K562 (cell line): ENCODE data around the gene DHX40. TPM values are rescaled to one million over a fixed set of nuclear protein-coding genes. Genes with fewer than 3 reads are reported as not detected.

Source experiments
- BACH1 ChIP-seq: fragments of 200-800 bp; sonication (Bioruptor generic); IDR thresholded peaks from 2 replicates; pipeline ENCODE4 v1.6.1; 2016; ENCODE audit warnings: missing genetic modification characterization, missing compliant biosample characterization
- BRD9 ChIP-seq: fragments of 450-650 bp; IDR thresholded peaks from 2 replicates; pipeline ENCODE4 v1.6.1; 2018; ENCODE audit warnings: low read depth; ENCODE audit not compliant: partially characterized antibody
- CCNT2 ChIP-seq: IDR thresholded peaks from 2 replicates; pipeline ENCODE4 v1.6.1; 2011; ENCODE audit warnings: borderline replicate concordance, low read depth, mild to moderate bottlenecking, moderate library complexity, mixed read lengths, low read length; ENCODE audit not compliant: insufficient read length; ENCODE audit errors: extremely low read depth
- CEBPG ChIP-seq, 3 experiments: fragments of 200-800 bp in 1 of 3; sonication (Bioruptor generic) in 1 of 3; sonication (generic) in 1 of 3; formaldehyde crosslinking in 1 of 3; IDR thresholded peaks in 2 of 3; conservative IDR thresholded peaks in 1 of 3; 2 replicates each; pipeline versions ENCODE4 v1.6.1 to v1.8.0; 2016 to 2022; ENCODE audit warnings: missing compliant biosample characterization in 2 of 3, missing genetic modification characterization in 2 of 3, mild to moderate bottlenecking in 1 of 3, missing genetic modification reagents in 1 of 3
- CTBP1 ChIP-seq: fragments of 450-650 bp; IDR thresholded peaks from 2 replicates; pipeline ENCODE4 v1.6.1; 2016; ENCODE audit warnings: borderline replicate concordance
- DPF2 ChIP-seq: fragments of 450-650 bp; IDR thresholded peaks from 2 replicates; pipeline ENCODE4 v1.6.1; 2016
- EP300 ChIP-seq: IDR thresholded peaks from 2 replicates; pipeline ENCODE4 v1.6.1; 2012; ENCODE audit warnings: low read length, improper control_type of control experiment
- FOXJ3 ChIP-seq: sonication (generic); formaldehyde crosslinking; IDR thresholded peaks from 2 replicates; pipeline ENCODE4 v1.4.0; 2020; ENCODE audit warnings: mild to moderate bottlenecking, missing genetic modification reagents
- KLF1 ChIP-seq: fragments of 450-650 bp; IDR thresholded peaks from 2 replicates; pipeline ENCODE4 v1.6.1; 2016; ENCODE audit warnings: missing genetic modification characterization, missing compliant biosample characterization
- MCM2 ChIP-seq: fragments of 450-650 bp; IDR thresholded peaks from 2 replicates; pipeline ENCODE4 v1.6.1; 2017; ENCODE audit warnings: low read depth, mild to moderate bottlenecking
- NR1H2 ChIP-seq: sonication (generic); formaldehyde crosslinking; IDR thresholded peaks from 2 replicates; pipeline ENCODE4 v1.4.0; 2020; ENCODE audit warnings: mild to moderate bottlenecking, missing genetic modification reagents
- RAD51 ChIP-seq: fragments of 450-650 bp; IDR thresholded peaks from 2 replicates; pipeline ENCODE4 v1.7.1; 2016; ENCODE audit warnings: low read depth, mild to moderate bottlenecking, borderline replicate concordance
- RBM34 ChIP-seq: fragments of 200-400 bp; formaldehyde crosslinking; IDR thresholded peaks from 2 replicates; pipeline ENCODE4 v1.6.1; 2018; ENCODE audit warnings: low read length, borderline replicate concordance; ENCODE audit not compliant: insufficient read depth
- RCOR1 ChIP-seq, 2 experiments: IDR thresholded peaks; 2 replicates each; pipeline ENCODE4 v1.6.1; 2012; ENCODE audit warnings: low read depth in 2 of 2, low read length in 2 of 2, borderline replicate concordance in 1 of 2, improper control_type of control experiment in 1 of 2
- TFAP4 ChIP-seq: sonication (generic); formaldehyde crosslinking; IDR thresholded peaks from 2 replicates; pipeline ENCODE4 v1.8.0; 2022; ENCODE audit warnings: missing genetic modification reagents, mild to moderate bottlenecking, moderate library complexity, borderline replicate concordance
- TSHZ1 ChIP-seq: fragments of 250-450 bp; sonication (Bioruptor Pico); IDR thresholded peaks from 2 replicates; pipeline ENCODE4 v1.4.0; 2020; ENCODE audit warnings: mild to moderate bottlenecking, moderate library complexity
- U2AF1 ChIP-seq: fragments of 200-400 bp; formaldehyde crosslinking; optimal IDR thresholded peaks from 2 replicates; pipeline ENCODE3; 2017; ENCODE audit warnings: mild to moderate bottlenecking, low read depth, low read length, moderate library complexity
- ZBTB11 ChIP-seq, 3 experiments: fragments of 200-800 bp in 1 of 3; fragments of 250-450 bp in 1 of 3; fragments of 450-650 bp in 1 of 3; sonication (Bioruptor Pico) in 1 of 3; sonication (Bioruptor generic) in 1 of 3; formaldehyde crosslinking in 1 of 3; IDR thresholded peaks; 2 replicates each; pipeline versions ENCODE4 v1.6.1 to v1.8.0; 2016 to 2022; ENCODE audit warnings: mild to moderate bottlenecking in 2 of 3, missing genetic modification characterization in 2 of 3, missing compliant biosample characterization in 1 of 3, moderate library complexity in 1 of 3
- polyA plus RNA-seq, 8 experiments: library from polyadenylated mRNA; depleted of rRNA in 4 of 8; stranded (reverse) in 5 of 8; unstranded in 3 of 8; fragments of >200 nt; fragmentation: Nextera tagmentation in 2 of 8; fragmentation: Illumina TruSeq in 1 of 8; extraction: Ambion mirVana in 2 of 8; extraction: Trizol in 1 of 8; gene quantifications; 2 replicates each; pipeline versions ENCODE4 v1.2.1 to v1.2.3, GENCODE V29; 2011 to 2014; ENCODE audit warnings: inconsistent platforms in 1 of 8, missing spikeins in 1 of 8
- total RNA-seq, 7 experiments: library from RNA; depleted of rRNA in 6 of 7; stranded (reverse); fragments of >200 nt in 6 of 7; fragmentation: Illumina TruSeq in 2 of 7; extraction: Trizol in 2 of 7; gene quantifications; 2 replicates each; pipeline versions ENCODE4 v1.2.1 to v1.2.3, GENCODE V29; 2011 to 2021; ENCODE audit warnings: low replicate concordance in 1 of 7

The DHX40 gene
- total and polyA plus RNA-seq, 9 of the 15 experiments (the other 6 are each of a cell fraction or from before 2014, with no cell fraction given) = 7.2 to 38.6 (median 18.7) TPM

GRCh38 chr17:59547131-59547915 lies 18.1 kb upstream of the DHX40 start (continued):
- TF ChIP-seq TFAP4 (CRISPR knock-in tag) (peak; percentile 15; the same call in 1 of the 2 replicates), ZBTB11 (CRISPR knock-in tag; IDR thresholded peaks at IDR 0.05) (0 out of 6 replicates have a peak, but pooled peaks of 1 of the 3 experiments have one; percentile 8), RCOR1 (IDR thresholded peaks at IDR 0.05; ENCODE audit: borderline replicate concordance in 1 of 2, low read depth in 2 of 2, low read length in 2 of 2) (0 out of 4 replicates have a peak, but pooled peaks of 1 of the 2 experiments have one; percentile 30), EP300 (peak; percentile 53; the same call in 1 of the 2 replicates), NR1H2 (CRISPR knock-in tag) (no peak), KLF1 (no peak), U2AF1 (no peak), RBM34 (no peak), CCNT2 (peak; percentile 71), DPF2 (peak; percentile 73; the same call in 1 of the 2 replicates), CTBP1 (peak; percentile 54), BRD9 (peak; percentile 55), RAD51 (no peak), TSHZ1 (no peak), FOXJ3 (CRISPR knock-in tag) (no peak), BACH1 (tag) (0 out of 2 replicates have a peak, but pooled peaks have one; percentile 24), MCM2 (no peak), CEBPG (CRISPR knock-in tag; IDR thresholded peaks at IDR 0.05) (no peak), CEBPG (tag; conservative IDR thresholded peaks at IDR 0.05 in 1 of 2, IDR thresholded peaks at IDR 0.05 in 1 of 2) (peak; percentile 41 to 75; a peak in 3 of 4 replicates)
